DMS 273 treated with DMSO at 0.1 percent for 48 hours (cell line): ENCODE results near the gene GEMIN5.

Source experiments
- DNase-seq: peaks from one replicate; lab custom pipeline; 2025; lab: John Stamatoyannopoulos, UW

GEMIN5 gene

GRCh38 chr5:154849264-154849785, 88.7 kb downstream of the GEMIN5 start:
- no peak for DNase-seq

DNA sequence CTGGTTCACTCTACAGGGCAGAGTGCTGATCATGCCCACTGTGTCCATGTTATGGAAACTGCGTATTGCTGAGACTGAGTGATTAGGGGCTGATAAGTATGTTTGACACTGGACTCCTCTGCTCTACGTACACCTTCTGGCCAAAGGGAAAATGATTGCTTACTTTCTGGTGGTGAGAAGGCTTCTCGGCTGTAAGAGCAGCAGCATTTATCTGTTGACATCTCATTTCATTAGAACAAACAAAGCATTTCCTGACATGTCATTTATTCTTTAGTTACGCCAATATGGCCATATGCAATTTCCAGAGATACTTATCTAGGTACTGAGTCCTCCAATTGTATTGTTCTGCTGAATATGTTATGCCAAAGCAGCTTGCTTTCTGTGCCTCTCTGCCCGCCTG, 93.2 kb downstream of the GEMIN5 start:
- no peak for DNase-seq

DNA sequence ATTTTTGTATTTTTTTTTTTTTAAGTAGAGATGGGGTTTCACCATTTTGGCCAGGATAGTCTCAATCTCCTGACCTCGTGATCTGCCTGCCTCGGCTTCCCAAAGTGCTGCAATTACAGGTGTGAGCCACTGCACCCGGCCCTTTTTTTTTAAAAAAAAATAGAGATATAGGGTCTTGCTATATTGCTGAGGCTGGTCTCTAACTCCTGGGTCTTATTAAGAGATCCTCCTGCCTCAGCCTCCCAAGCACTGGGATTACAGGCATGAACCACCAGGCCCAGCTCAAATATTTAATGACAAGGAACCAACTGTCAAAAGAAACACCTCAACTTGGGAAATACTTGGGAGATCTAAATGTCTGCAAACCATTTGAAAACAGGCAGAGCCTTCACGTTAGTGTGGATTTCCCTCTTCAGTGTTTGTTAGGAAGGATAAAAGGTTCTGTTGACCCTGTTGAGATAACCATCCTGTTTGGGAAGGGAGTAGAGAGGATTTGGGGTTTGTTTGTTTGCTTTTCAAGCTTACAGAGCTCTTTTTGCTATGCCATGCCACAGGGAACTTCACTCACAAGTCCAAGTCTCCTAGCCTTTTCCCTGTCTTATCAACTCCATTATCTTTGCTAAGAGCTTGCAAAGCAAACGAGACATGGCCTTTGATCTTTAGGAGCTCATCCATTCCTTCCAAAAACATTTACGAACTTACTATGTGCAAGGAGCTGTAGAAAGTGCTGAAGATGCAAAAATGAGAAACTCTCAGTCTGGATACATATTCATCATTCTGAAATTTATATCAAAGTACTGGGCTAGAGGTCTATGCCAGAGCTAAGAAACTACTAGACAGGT, 95.1 kb downstream of the GEMIN5 start:
- no peak for DNase-seq

DNA sequence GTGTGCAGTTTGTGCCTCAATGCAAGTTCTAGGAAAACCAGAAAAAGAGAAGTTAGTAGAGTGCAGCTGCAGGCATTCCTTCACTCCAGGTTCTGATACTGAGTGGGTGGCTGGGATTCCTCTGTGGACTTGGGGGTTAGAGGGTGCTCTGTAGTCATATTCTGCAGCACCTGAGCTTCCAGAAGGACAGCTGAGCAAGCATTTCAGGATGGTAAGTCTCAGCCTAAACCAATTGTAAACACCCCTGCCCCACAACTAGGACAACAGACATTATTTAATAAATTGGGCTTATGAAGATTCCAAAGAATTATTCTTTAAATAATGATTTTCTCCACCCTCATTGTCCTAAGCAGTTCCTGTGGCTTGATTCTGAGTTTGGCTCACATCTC, 96.7 kb downstream of the GEMIN5 start:
- no peak for DNase-seq

DNA sequence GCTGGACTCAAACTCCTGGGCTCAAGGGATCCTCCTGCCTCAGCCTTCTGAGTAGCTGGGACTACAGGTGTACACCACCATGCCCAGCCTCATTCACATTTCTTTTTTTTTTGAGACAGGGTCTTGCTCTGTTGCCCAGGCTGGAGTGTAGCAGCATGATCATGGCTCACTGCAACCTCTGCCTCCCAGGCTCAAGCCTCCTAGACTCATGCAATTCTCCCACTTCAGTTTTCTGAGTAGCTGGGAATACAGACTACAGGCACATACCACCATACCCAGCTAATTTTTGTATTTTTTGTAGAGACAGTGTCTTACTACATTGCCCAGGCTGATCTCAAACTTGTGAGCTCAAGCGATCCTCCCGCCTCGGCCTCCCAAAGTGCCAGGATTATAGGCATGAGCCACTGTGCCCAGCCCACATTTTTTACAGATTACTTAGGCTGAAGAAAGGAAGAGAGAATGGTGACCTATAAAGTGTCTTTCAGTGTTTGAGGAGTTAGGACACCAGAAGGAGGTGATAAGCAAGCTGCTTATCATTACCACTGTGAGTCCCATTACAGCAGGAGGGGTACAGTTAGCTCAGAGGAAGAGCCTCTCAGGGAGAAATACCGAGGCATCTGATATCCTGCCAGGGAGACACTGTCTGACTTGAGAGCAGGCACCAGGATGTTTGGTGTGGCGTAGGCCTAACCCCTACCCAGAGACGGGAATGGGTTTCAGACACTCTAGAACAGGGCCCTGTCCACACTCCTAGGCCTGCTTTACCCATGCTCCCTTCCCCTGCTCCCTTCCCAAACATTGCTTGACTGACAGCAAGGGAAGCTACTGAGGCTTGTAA, 97.4 kb downstream of the GEMIN5 start:
- DNase-seq = no peak
